Spleen (tissue), 11 donors: ENCODE data around the gene MYO1D. TPM values are rescaled to one million over a fixed set of nuclear protein-coding genes. Genes with fewer than 3 reads are reported as not detected.

ENCODE experiments used
- DNase-seq: peaks from one replicate; pipeline ENCODE4 v3.0.0-alpha.2; 2020
- H3K27ac ChIP-seq, 8 donors: fragments of 200-600 bp; sonication (generic) in 7 of 8; 1 replicate in 4 of 8; 2 replicates in 4 of 8; pipeline versions ENCODE4 v1.5.0 to v1.8.0; 2016 to 2021; ENCODE audit warnings: inconsistent platforms in 4 of 8, mild to moderate bottlenecking in 4 of 8, moderate library complexity in 1 of 8
- H3K27me3 ChIP-seq, 7 donors: fragments of 200-600 bp; sonication (generic) in 6 of 7; replicated peaks in 1 of 7; 1 replicate in 4 of 7; 2 replicates in 3 of 7; pipeline versions ENCODE4 v1.5.0 to v1.8.0; 2016 to 2021; ENCODE audit warnings: inconsistent platforms in 3 of 7, mild to moderate bottlenecking in 1 of 7
- H3K36me3 ChIP-seq, 6 donors: fragments of 200-600 bp; sonication (generic) in 5 of 6; 1 replicate in 4 of 6; 2 replicates in 2 of 6; pipeline versions ENCODE4 v1.5.0 to v1.8.0; 2016 to 2021; ENCODE audit warnings: inconsistent platforms in 2 of 6
- H3K4me1 ChIP-seq, 6 donors: fragments of 200-600 bp; sonication (generic) in 5 of 6; 1 replicate in 3 of 6; 2 replicates in 3 of 6; pipeline versions ENCODE4 v1.5.0 to v1.8.0; 2016 to 2021; ENCODE audit warnings: inconsistent platforms in 3 of 6
- H3K4me3 ChIP-seq, 8 donors: fragments of 200-600 bp; sonication (generic) in 7 of 8; 1 replicate in 4 of 8; 2 replicates in 4 of 8; pipeline versions ENCODE4 v1.5.0 to v1.8.0; 2016 to 2021; ENCODE audit warnings: inconsistent platforms in 4 of 8, mild to moderate bottlenecking in 4 of 8, moderate library complexity in 2 of 8
- H3K9me3 ChIP-seq, 8 donors: fragments of 200-600 bp; sonication (generic) in 7 of 8; 1 replicate in 4 of 8; 2 replicates in 4 of 8; pipeline versions ENCODE4 v1.5.0 to v1.8.0; 2016 to 2021; ENCODE audit warnings: inconsistent platforms in 4 of 8
- CTCF ChIP-seq, 11 experiments: fragments of 200-600 bp in 7 of 11; fragments of 450-650 bp in 4 of 11; sonication (generic) in 4 of 11; IDR thresholded peaks in 8 of 11; conservative IDR thresholded peaks in 3 of 11; 1 replicate in 7 of 11; 2 replicates in 4 of 11; pipeline versions ENCODE4 v1.4.0 to v1.8.0; 2016 to 2021; ENCODE audit warnings: antibody characterized with exemption in 11 of 11, inconsistent platforms in 4 of 11, mild to moderate bottlenecking in 1 of 11
- POLR2A ChIP-seq, 3 donors: fragments of 450-650 bp; IDR thresholded peaks; one replicate each; pipeline ENCODE4 v1.5.1; 2017; ENCODE audit warnings: antibody characterized with exemption in 3 of 3, mild to moderate bottlenecking in 1 of 3
- POLR2AphosphoS5 ChIP-seq, 3 donors: sonication (generic); formaldehyde crosslinking; IDR thresholded peaks; one replicate each; pipeline ENCODE4 v1.5.1; 2017; ENCODE audit warnings: antibody characterized with exemption in 3 of 3
- WGBS, 5 donors: extraction: QIAGEN DNeasy Blood & Tissue Kit in 3 of 5; methylation state at CpG; one replicate each; pipeline versions ENCODE4 v1.1.5 to v1.1.7; 2013 to 2018; 5-methylcytosine and 5-hydroxymethylcytosine counted together
- intact Hi-C: fragments of 100-400 bp; cut with DNase I; formaldehyde crosslinking; loops from one replicate; pipeline ENCODE4 v1.15.0; 2023; ENCODE audit warnings: low total_unique reads
- polyA plus RNA-seq, 3 donors: library from polyadenylated mRNA; stranded (reverse); fragments of 200-250 nt; gene quantifications; one replicate each; pipeline ENCODE4 v1.2.1, GENCODE V29; 2013
- total RNA-seq, 7 donors: library from RNA; depleted of rRNA in 3 of 7; stranded (reverse); fragments of >200 nt in 3 of 7; fragmentation: NEBNext Ultra II Directional in 4 of 7; extraction: Animal tissue kit (Norgen Biotek cat#: 25700) in 4 of 7; gene quantifications; one replicate each; pipeline versions ENCODE4 v1.1.0 to v1.2.1, GENCODE V29; 2016 to 2021
- donor health status: healthy with polysubstance abuse.
- donor health status: DM: no; HTN: no; CAD: no; lungs with moderate emphysema.
- donor health status: DM: no; HTN: no; CAD: no.
- donor health status: Bipolar disorder and iron deficiency.
- donor health status: healthy.
- donor health status: DM: no; HTN: no; CAD: no.
- donor health status: DM: yes; HTN: yes; CAD: no.

The MYO1D gene
- total and polyA plus RNA-seq, 10 donors, result 2.3 to 36.4 (median 23.4) TPM

DNA sequence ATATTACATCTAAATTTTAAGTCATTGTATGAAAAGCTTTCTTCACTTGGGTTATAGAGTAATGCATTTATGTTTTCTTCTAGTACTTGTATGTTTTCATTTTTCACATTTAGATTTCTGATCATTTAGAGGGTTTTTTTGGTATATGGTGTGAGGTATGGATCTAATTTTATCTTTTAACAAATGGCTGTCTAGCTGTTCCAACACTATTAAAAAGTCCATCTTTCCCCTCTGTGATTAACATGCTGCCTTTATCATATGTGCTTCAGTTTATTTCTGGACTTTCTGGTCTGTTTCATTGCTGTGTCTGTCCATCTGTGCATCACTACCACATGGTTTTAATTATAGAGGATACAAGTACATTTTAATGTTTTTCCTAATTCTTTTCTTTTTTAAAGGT, 163.8 kb downstream of the MYO1D start:
- Histone ChIP-seq H3K27me3 (no peaks in the 10 kb centered on the region), H3K9me3 (peaks cover 0 to 5% (median 0%) of the 10 kb centered on the region in 8 donors), H3K36me3 (peaks cover 0 to 22% (median 0%) of the 10 kb centered on the region in 6 donors), H3K4me1 (no peaks in the 10 kb centered on the region), H3K27ac (no peak overlapping the region), H3K4me3 (no peak overlapping the region)
- TF ChIP-seq POLR2A (IDR thresholded peaks at IDR 0.05) (no peak), CTCF (IDR thresholded peaks at IDR 0.05 in 8 of 11, conservative IDR thresholded peaks at IDR 0.05 in 3 of 11) (no peak), POLR2AphosphoS5 (IDR thresholded peaks at IDR 0.05) (no peak)
- intact Hi-C loops, result no loop called here
- DNase-seq, result no peak

- H3K27ac ChIP-seq, result no peak overlapping the region
- H3K9me3 ChIP-seq, result peaks cover 0 to 5% (median 0%) of the 10 kb centered on the region in 8 donors
- H3K27me3 ChIP-seq, result no peaks in the 10 kb centered on the region
- intact Hi-C loops, result no loop called here
- TF ChIP-seq POLR2AphosphoS5 (IDR thresholded peaks at IDR 0.05) (no peak), POLR2A (IDR thresholded peaks at IDR 0.05) (no peak), CTCF (IDR thresholded peaks at IDR 0.05 in 8 of 11, conservative IDR thresholded peaks at IDR 0.05 in 3 of 11) (no peak)
- DNase-seq, result no peak
- H3K36me3 ChIP-seq, result peaks cover 0 to 16% (median 0%) of the 10 kb centered on the region in 6 donors
- H3K4me1 ChIP-seq, result no peaks in the 10 kb centered on the region
- H3K4me3 ChIP-seq, result no peak overlapping the region
Observed at GRCh38 chr17:32709562-32709961, 167.4 kb downstream of the MYO1D start.

- no peak overlapping the region for H3K27ac ChIP-seq
- no peaks in the 10 kb centered on the region for H3K27me3 ChIP-seq
- intact Hi-C loops, result no loop called here
- no peaks in the 10 kb centered on the region for H3K9me3 ChIP-seq
- TF ChIP-seq POLR2A (IDR thresholded peaks at IDR 0.05) (no peak), CTCF (IDR thresholded peaks at IDR 0.05 in 8 of 11, conservative IDR thresholded peaks at IDR 0.05 in 3 of 11) (no peak), POLR2AphosphoS5 (IDR thresholded peaks at IDR 0.05) (no peak)
- H3K4me3 ChIP-seq, result no peak overlapping the region
- H3K36me3 ChIP-seq, result no peaks in the 10 kb centered on the region
- WGBS, 5 donors, result 83 to 94% (median 91%) methylated on average over 1 of the region's 1 CpG
- no peak for DNase-seq
- no peaks in the 10 kb centered on the region for H3K4me1 ChIP-seq
Observed at GRCh38 chr17:32701871-32702270, 175.1 kb downstream of the MYO1D start.

GRCh38 chr17:32699247-32699646, 177.7 kb downstream of the MYO1D start:
- H3K9me3 ChIP-seq, result no peaks in the 10 kb centered on the region
- 91 to 99% (median 97%) methylated on average over 2 of the region's 2 CpGs for WGBS, 5 donors
- no peaks in the 10 kb centered on the region for H3K4me1 ChIP-seq
- H3K27me3 ChIP-seq, result no peaks in the 10 kb centered on the region
- intact Hi-C loops, result no loop called here
- no peak overlapping the region for H3K4me3 ChIP-seq
- no peak for DNase-seq
- H3K36me3 ChIP-seq, result no peaks in the 10 kb centered on the region
- no peak overlapping the region for H3K27ac ChIP-seq
- TF ChIP-seq POLR2A (IDR thresholded peaks at IDR 0.05) (no peak), CTCF (IDR thresholded peaks at IDR 0.05 in 8 of 11, conservative IDR thresholded peaks at IDR 0.05 in 3 of 11) (no peak), POLR2AphosphoS5 (IDR thresholded peaks at IDR 0.05) (no peak)
